DOHH2 (cell line): ENCODE measurements around the gene LDLRAD2.

Experiments used
- H3F3A ChIP-seq: fragments of 200-600 bp; sonication (generic), shearing (Covaris generic); 2 replicates; pipeline ENCODE4 v1.6.0; 2016; ENCODE audit warnings: antibody characterized with exemption, mild to moderate bottlenecking; ENCODE audit not compliant: control insufficient read depth, insufficient read depth
- H3K27ac ChIP-seq: fragments of 200-600 bp; sonication (generic); 2 replicates; pipeline ENCODE4 v1.5.1; 2014; ENCODE audit warnings: low read depth, mild to moderate bottlenecking, low read length, moderate library complexity
- H3K27me3 ChIP-seq: fragments of 200-600 bp; sonication (generic); 2 replicates; pipeline ENCODE4 v1.6.1; 2014; ENCODE audit warnings: mild to moderate bottlenecking, low read length, mixed read lengths; ENCODE audit not compliant: control insufficient read depth
- H3K36me3 ChIP-seq: fragments of 200-600 bp; sonication (generic); 2 replicates; pipeline ENCODE4 v1.6.1; 2014; ENCODE audit warnings: mild to moderate bottlenecking, low read length, moderate library complexity, mixed read lengths; ENCODE audit not compliant: control insufficient read depth
- H3K4me1 ChIP-seq: fragments of 200-600 bp; sonication (generic); 2 replicates; pipeline ENCODE4 v1.6.1; 2014; ENCODE audit warnings: mild to moderate bottlenecking, low read length, mixed read lengths; ENCODE audit not compliant: control insufficient read depth
- H3K4me2 ChIP-seq: fragments of 200-600 bp; sonication (generic); 2 replicates; pipeline ENCODE4 v1.6.0; 2014; ENCODE audit warnings: mild to moderate bottlenecking, low read length, moderate library complexity
- H3K4me3 ChIP-seq: fragments of 200-600 bp; sonication (generic); 2 replicates; pipeline ENCODE4 v1.5.1; 2014; ENCODE audit warnings: mild to moderate bottlenecking, low read length, mixed read lengths
- H3K79me2 ChIP-seq: fragments of 200-600 bp; sonication (generic); 2 replicates; pipeline ENCODE4 v1.6.1; 2014; ENCODE audit warnings: mild to moderate bottlenecking, low read length, mixed read lengths; ENCODE audit not compliant: control insufficient read depth
- H3K9me2 ChIP-seq: fragments of 200-600 bp; sonication (generic); replicated peaks from 2 replicates; pipeline ENCODE4 v1.6.1; 2014; ENCODE audit warnings: mild to moderate bottlenecking, low read length, mixed read lengths; ENCODE audit not compliant: control insufficient read depth
- H3K9me3 ChIP-seq: fragments of 200-600 bp; sonication (generic); 2 replicates; pipeline ENCODE4 v1.6.1; 2014; ENCODE audit warnings: antibody characterized with exemption, low read length, mixed read lengths; ENCODE audit not compliant: control insufficient read depth, insufficient read depth
- H4K20me1 ChIP-seq: fragments of 200-600 bp; sonication (generic); 2 replicates; pipeline ENCODE4 v1.6.0; 2014; ENCODE audit warnings: low read depth, mild to moderate bottlenecking, antibody characterized with exemption, low read length, moderate library complexity; ENCODE audit not compliant: control insufficient read depth, insufficient read depth
- EZH2phosphoT487 ChIP-seq: fragments of 200-600 bp; sonication (generic); IDR thresholded peaks from 2 replicates; pipeline ENCODE4 v1.6.1; 2017; ENCODE audit warnings: borderline replicate concordance, mild to moderate bottlenecking, antibody characterized with exemption, low read length, moderate library complexity, mixed read lengths
- TF ChIP-seq, protein P1 (sequence below): fragments of 200-600 bp; sonication (generic); IDR thresholded peaks from one replicate; pipeline ENCODE4 v1.5.1; 2014; ENCODE audit warnings: antibody characterized with exemption, mild to moderate bottlenecking, low read depth, low read length; ENCODE audit not compliant: poor library complexity, severe bottlenecking

LDLRAD2 gene

DNA sequence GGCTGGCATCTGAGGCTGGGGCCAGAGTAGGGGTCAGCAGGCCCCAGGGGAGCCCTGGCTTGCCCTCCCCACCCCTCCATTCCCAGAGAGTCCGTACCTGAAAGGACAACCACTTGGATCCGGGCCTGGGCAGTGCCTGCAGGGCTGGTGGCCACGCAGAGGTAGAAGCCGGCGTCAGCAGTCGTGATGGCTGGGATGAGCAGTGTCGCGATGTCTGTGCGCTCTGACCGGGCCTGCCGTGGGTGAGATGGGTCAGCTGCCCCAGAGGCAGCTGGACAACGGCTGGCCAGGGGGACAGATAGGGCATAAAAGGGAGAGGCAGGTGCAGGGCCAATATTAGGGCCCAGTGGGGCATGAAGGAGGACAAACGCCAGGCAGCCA, 42.7 kb downstream of the LDLRAD2 start:
- Histone ChIP-seq H3K9me3 (no peaks in the 10 kb centered on the region), H4K20me1 (no peaks in the 10 kb centered on the region), H3K4me1 (no peaks in the 10 kb centered on the region), H3F3A (no peaks in the 10 kb centered on the region), H3K36me3 (no peaks in the 10 kb centered on the region), H3K27ac (no peak overlapping the region), H3K4me2 (no peak overlapping the region), H3K79me2 (no peaks in the 10 kb centered on the region), H3K9me2 (no peaks in the 10 kb centered on the region), H3K27me3 (no peaks in the 10 kb centered on the region), H3K4me3 (no peak overlapping the region)
- TF ChIP-seq, protein P1, sequence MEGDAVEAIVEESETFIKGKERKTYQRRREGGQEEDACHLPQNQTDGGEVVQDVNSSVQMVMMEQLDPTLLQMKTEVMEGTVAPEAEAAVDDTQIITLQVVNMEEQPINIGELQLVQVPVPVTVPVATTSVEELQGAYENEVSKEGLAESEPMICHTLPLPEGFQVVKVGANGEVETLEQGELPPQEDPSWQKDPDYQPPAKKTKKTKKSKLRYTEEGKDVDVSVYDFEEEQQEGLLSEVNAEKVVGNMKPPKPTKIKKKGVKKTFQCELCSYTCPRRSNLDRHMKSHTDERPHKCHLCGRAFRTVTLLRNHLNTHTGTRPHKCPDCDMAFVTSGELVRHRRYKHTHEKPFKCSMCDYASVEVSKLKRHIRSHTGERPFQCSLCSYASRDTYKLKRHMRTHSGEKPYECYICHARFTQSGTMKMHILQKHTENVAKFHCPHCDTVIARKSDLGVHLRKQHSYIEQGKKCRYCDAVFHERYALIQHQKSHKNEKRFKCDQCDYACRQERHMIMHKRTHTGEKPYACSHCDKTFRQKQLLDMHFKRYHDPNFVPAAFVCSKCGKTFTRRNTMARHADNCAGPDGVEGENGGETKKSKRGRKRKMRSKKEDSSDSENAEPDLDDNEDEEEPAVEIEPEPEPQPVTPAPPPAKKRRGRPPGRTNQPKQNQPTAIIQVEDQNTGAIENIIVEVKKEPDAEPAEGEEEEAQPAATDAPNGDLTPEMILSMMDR = no peak
- TF ChIP-seq EZH2phosphoT487 = no peak

DNA sequence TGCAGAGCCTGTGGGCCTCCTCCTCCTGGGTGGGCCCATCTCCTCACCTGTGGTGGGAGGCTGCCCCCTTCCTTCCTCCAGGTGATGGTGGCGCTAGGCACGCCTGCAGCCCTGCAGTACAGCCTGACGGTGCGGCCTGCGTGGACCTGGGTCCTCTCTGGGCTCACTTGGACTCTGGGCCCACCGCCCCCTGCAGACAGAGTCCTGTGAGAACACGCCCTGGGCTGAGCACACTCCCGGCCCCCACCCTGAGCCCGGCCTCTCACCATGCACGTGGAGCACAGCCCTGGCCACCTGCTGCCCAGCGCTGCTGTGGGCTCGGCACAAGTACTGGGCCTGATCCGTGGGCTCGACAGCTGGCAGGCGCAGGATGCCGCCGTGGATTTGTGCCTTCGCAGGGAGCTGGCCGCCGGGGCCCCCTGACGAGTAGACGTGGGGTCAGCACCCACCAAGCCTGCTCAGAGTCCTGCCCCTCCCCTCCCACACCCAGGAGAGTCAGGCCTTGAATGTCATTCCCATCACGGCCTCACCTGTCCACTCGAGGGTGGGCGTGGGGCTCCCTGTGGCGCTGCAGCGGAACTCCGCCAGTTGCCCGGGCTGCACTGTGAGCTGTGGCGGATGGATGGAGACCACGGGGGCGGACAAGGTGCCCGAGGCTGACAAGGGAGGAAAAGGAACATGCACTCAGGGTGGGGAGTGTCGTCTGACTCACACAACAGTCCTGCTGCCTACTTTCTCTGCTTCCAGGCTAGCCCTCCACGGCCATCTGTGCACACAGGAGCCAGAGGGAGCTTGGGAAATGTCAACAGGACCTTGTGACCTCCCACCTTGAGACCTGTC, 43.4 kb downstream of the LDLRAD2 start:
- Histone ChIP-seq H3K4me3 (no peak overlapping the region), H3K9me3 (no peaks in the 10 kb centered on the region), H3F3A (no peaks in the 10 kb centered on the region), H3K36me3 (no peaks in the 10 kb centered on the region), H3K27ac (no peak overlapping the region), H3K9me2 (no peaks in the 10 kb centered on the region), H4K20me1 (no peaks in the 10 kb centered on the region), H3K27me3 (no peaks in the 10 kb centered on the region), H3K4me1 (no peaks in the 10 kb centered on the region), H3K79me2 (no peaks in the 10 kb centered on the region), H3K4me2 (no peak overlapping the region)
- TF ChIP-seq EZH2phosphoT487 = no peak
- TF ChIP-seq, protein P1 = no peak

- H3K4me2 ChIP-seq = no peak overlapping the region
- TF ChIP-seq, protein P1 = no peak
- TF ChIP-seq EZH2phosphoT487 = no peak
- H3K4me1 ChIP-seq = no peaks in the 10 kb centered on the region
- H4K20me1 ChIP-seq = no peaks in the 10 kb centered on the region
- H3K27me3 ChIP-seq = no peaks in the 10 kb centered on the region
- no peak overlapping the region for H3K27ac ChIP-seq
- H3K36me3 ChIP-seq = no peaks in the 10 kb centered on the region
- no peaks in the 10 kb centered on the region for H3K9me2 ChIP-seq
- no peak overlapping the region for H3K4me3 ChIP-seq
- H3F3A ChIP-seq = no peaks in the 10 kb centered on the region
- H3K79me2 ChIP-seq = no peaks in the 10 kb centered on the region
- H3K9me3 ChIP-seq = no peaks in the 10 kb centered on the region
These were observed 45.2 kb downstream of the LDLRAD2 start for GRCh38 chr1:21857142-21857839.
